NCI-H2196 (cell line): ENCODE results near the gene ZNF716.
"Not testable (repeated sequence)": the region's sequence is repeated elsewhere in the genome, so short reads cannot be mapped to it uniquely, and the experiment has no call there.

ENCODE experiments used
- DNase-seq: peaks from one replicate; lab custom pipeline; 2025; ENCODE audit not compliant: unreplicated experiment; lab: John Stamatoyannopoulos, UW

ZNF716 gene

DNA sequence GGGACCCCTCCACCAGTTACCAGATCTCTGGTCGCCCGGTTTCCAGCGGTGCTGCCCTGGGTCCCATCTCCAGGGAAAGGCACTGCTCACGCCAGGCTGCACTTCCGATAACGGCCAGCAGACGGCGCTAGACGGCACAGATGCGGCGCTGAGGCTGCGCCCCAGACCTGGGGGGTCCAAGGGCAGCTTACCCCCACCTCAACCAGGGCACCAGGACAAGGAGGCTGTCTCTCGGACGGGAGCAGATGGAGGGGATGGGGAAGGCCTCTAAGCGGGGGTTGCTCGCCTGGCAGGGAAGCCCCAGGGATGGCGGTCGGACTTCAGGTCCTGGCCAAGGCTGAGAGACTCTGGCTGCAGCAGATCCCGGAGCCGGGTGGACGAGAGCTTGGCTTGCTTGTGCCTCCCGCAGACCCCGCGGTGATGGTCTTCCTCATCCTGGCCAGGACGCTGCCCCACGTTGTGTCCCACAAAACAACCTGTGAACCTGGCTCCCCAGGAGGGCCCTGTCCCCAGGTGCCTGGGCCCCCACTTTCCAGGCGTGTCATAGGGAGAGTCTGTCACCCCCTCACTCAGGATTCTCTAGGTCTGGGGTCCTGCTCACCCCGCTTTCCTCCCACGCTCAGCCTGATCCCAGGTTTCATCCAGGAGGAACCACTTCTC, 23.9 kb upstream of the ZNF716 start:
- no peak for DNase-seq

DNA sequence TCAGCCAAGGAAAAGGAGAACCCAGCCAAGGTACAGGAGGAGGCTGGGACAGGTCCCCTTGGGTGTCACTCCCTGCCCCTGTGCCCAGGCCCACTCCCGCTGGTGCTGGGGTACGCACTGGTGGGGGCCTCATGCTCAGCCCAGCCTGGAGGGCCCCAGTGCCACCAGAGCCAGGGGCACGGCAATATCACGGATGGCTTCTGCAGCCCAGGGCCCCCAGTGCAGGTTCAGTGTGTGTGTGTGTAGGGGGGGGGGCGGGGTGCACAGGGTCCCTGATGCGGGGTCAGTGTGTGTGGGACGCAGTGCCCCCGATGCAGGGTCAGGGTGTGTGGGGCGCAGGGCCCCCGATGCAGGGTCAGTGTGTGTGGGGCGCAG, 23.4 kb upstream of the ZNF716 start:
- no peak for DNase-seq

GRCh38 chr7:57427146-57427545, 22.8 kb upstream of the ZNF716 start:
- no peak for DNase-seq

DNA sequence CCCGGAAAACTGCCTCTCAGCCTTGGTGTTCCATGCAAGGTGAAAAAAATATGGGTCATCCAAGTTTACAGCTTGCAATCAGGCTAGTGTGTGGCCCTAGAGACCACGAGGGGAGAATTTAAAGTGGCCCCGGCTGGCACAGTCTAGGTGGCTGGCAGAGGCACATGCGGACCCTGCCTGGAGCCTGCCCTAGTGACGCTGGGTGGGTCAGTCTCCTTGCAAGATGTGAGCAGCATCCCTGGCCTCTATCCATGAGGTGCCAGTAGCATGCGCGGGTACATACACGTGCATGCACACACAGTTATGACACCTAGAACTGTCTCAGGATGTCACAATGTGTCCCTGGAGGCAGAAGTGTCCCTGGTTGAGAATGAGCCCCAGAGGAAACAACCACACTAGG, 22.4 kb upstream of the ZNF716 start:
- DNase-seq, result no peak

GRCh38 chr7:57432583-57432982, 17.4 kb upstream of the ZNF716 start:
- no peak for DNase-seq

GRCh38 chr7:57437581-57437980, 12.4 kb upstream of the ZNF716 start:
- DNase-seq, result no peak

DNA sequence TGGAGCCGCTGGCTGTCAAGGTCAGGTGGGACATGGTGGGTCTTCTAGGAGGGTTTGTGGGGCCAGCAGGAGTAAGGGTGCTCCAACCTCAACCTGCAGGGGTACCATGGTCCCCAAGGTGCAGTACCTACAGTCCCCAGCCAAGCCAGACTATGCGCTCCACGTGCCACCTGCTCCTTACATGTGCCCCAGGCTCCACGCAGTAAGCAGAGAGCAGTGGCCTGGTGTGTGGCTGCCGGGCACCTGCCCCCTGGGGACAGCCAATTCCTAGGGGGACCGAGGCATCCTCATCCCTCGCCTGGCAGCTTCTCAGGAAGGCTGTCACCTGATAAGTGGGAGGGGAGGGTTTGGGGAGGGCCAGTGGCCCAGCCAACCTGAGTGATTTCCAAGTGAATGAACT, 11.7 kb upstream of the ZNF716 start:
- DNase-seq, result no peak

DNA sequence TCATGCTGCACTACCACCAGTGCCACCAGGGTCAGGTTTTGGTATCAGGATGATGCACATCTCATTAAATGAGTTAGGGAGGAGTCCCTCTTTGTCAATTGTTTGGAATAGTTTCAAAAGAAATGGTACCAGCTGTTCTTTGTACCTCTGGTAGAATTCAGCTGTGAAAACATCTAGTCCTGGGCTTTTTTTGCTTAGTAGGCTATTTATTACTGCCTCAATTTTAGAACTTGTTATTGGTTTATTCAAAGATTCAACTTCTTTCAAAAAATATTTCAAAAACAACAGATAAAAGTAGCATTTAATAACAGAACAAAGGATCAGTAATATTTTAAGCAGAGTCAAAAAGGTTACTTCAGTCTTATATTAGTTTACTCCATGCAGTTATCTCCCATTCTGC, 6.4 kb upstream of the ZNF716 start:
- DNase-seq, result no peak

DNA sequence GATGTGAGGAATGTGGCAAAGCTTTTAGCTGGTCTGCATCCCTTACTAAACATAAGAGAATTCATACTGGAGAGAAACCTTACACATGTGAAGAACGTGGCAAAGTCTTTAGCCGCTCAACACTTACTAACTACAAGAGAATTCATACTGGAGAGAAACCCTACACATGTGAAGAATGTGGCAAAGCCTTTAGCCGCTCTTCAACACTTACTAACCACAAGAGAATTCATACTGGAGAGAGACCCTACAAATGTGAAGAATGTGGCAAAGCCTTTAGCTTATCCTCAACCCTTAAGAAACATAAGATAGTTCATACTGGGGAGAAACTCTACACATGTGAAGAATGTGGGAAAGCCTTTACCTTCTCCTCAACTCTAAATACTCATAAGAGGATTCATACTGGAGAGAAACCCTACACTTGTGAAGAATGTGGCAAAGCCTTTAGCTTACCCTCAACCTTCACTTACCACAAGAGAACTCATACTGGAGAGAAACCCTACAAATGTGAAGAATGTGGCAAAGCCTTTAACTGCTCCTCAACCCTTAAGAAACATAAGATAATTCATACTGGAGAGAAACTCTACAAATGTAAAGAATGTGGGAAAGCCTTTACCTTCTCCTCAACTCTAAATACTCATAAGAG, 19.3 kb downstream of the ZNF716 start:
- not testable (repeated sequence) for DNase-seq

DNA sequence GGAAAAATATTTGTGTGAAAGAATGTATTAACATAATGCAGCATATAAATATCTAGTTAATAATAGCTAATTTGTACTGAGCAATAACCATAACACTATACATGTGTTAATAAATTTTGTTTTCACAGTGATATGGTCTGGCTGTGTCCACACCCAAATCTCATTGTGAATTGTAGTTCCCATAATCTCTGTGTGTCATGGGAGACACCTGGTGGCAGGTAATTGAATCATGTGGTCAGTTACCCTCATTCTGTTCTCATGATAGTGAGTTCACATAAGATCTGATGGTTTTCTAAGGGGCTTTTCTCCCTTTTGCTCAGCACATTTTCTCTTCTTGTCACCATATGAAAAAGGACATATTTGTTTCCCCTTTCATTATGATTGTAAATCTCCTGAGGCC, 30.3 kb downstream of the ZNF716 start:
- not testable (repeated sequence) for DNase-seq

- DNase-seq, result not testable (repeated sequence)
Measured at GRCh38 chr7:57485022-57485421, 35.0 kb downstream of the ZNF716 start.

GRCh38 chr7:57487957-57488356, 38.0 kb downstream of the ZNF716 start:
- DNase-seq, result no peak

DNA sequence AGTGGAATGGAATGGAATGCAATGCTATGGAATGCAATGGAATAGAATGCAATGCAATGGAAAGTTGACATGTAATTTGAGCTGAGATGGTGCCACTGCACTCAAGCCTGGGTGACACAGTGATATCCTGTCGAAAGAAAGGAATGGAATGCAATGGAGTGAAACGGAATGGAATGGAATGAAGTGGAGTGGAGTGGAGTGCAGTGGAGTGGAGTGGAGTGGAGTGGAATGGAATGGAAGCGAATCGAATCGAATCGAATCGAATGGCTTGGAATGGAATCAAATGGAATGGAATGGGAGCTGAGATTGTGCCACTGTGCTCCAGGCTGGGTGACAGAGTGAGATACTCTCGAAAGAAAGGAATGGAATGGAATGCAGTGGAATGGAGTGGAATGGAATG, 45.1 kb downstream of the ZNF716 start:
- DNase-seq, result not testable (repeated sequence)

- no peak for DNase-seq
Measured at GRCh38 chr7:57496395-57496794, 46.4 kb downstream of the ZNF716 start.

- no peak for DNase-seq
Measured at GRCh38 chr7:57505176-57505575, 55.2 kb downstream of the ZNF716 start.
